K562 treated with DMSO at 1 percent for 12 hours (cell line): Measurements from ENCODE around the gene TRIM68. TPM values are rescaled to one million over a fixed set of nuclear protein-coding genes. Genes with fewer than 3 reads are reported as not detected.

Experiments used
- total RNA-seq: library from RNA; unstranded; fragments of 300-600 nt; gene quantifications from 2 replicates; pipeline ENCODE4 v1.2.3, GENCODE V29; 2022; ENCODE audit not compliant: insufficient read depth

The TRIM68 gene
- 6.3 and 16.5 TPM in 2 replicates for total RNA-seq

GRCh38 chr11:4607781-4608666 is at the start of gene TRIM68:
TSS of gene TRIM68 (minus strand) at chr11:4608231. CDS start at chr11:4605504, 2,727 bp downstream.

GRCh38 chr11:4643682-4644081 is 35.7 kb upstream of the TRIM68 start, which contains the start of gene OR51E1:
TSS of gene OR51E1 (plus strand) at chr11:4643982. CDS start at chr11:4652527, 8,545 bp downstream.

GRCh38 chr11:4636962-4637661 is 29.1 kb upstream of the TRIM68 start, which contains the start of gene OR51D1:
TSS of gene OR51D1 (plus strand) at chr11:4637477. CDS start at chr11:4639791, 2,314 bp downstream.

GRCh38 chr11:4593739-4594138 is 14.3 kb downstream of the TRIM68 start, which contains the start of gene OR52I1:
TSS of gene OR52I1 (plus strand) at chr11:4594039. CDS start at chr11:4594039, 0 bp downstream.

GRCh38 chr11:4581443-4581842 is 26.6 kb downstream of the TRIM68 start, which contains the start of gene OR52I2:
TSS of gene OR52I2 (plus strand) at chr11:4581743.

Other genes with a start within 250 kb of the TRIM68 start
- gene OR52B4, start 239.8 kb downstream of the TRIM68 start, total RNA-seq: not detected in 2 replicates
- gene TRIM21, start 214.5 kb downstream of the TRIM68 start, total RNA-seq: 17.8 and 22.2 TPM in 2 replicates
- gene OR52K2, start 158.9 kb downstream of the TRIM68 start, total RNA-seq: not detected in 2 replicates
- gene OR52K1, start 125.6 kb downstream of the TRIM68 start, total RNA-seq: not detected in 2 replicates
- not detected in 2 replicates for gene OR52M1, start 63.0 kb downstream of the TRIM68 start, total RNA-seq
- gene OR52I2, start 26.5 kb downstream of the TRIM68 start, total RNA-seq: not detected in 2 replicates
- gene OR52I1, start 14.2 kb downstream of the TRIM68 start, total RNA-seq: not detected in 2 replicates
- gene OR51D1, start 29.2 kb upstream of the TRIM68 start, total RNA-seq: not detected in 2 replicates
- gene OR51E1, start 35.8 kb upstream of the TRIM68 start, total RNA-seq: not detected in 2 replicates
- not detected in 2 replicates for gene OR51E2, start 89.6 kb upstream of the TRIM68 start, total RNA-seq
- gene MMP26, start 96.6 kb upstream of the TRIM68 start, total RNA-seq: not detected in 2 replicates
- gene OR51F1, start 161.7 kb upstream of the TRIM68 start, total RNA-seq: not detected in 2 replicates
- gene OR52R1, start 196.1 kb upstream of the TRIM68 start, total RNA-seq: not detected in 2 replicates
- gene OR51F2, start 213.1 kb upstream of the TRIM68 start, total RNA-seq: not detected in 2 replicates
- gene OR51S1, start 241.0 kb upstream of the TRIM68 start, total RNA-seq: not detected in 2 replicates